GM21737 (cell line): ENCODE measurements around the gene PPP6R2.

Experiments
- ATAC-seq: cut with Tn5 transposase; IDR thresholded peaks from one replicate; pipeline ENCODE4 v1.9.1; 2021; ENCODE audit warnings: mild to moderate bottlenecking, moderate library complexity; ENCODE audit not compliant: unreplicated experiment

PPP6R2 gene, protein sequence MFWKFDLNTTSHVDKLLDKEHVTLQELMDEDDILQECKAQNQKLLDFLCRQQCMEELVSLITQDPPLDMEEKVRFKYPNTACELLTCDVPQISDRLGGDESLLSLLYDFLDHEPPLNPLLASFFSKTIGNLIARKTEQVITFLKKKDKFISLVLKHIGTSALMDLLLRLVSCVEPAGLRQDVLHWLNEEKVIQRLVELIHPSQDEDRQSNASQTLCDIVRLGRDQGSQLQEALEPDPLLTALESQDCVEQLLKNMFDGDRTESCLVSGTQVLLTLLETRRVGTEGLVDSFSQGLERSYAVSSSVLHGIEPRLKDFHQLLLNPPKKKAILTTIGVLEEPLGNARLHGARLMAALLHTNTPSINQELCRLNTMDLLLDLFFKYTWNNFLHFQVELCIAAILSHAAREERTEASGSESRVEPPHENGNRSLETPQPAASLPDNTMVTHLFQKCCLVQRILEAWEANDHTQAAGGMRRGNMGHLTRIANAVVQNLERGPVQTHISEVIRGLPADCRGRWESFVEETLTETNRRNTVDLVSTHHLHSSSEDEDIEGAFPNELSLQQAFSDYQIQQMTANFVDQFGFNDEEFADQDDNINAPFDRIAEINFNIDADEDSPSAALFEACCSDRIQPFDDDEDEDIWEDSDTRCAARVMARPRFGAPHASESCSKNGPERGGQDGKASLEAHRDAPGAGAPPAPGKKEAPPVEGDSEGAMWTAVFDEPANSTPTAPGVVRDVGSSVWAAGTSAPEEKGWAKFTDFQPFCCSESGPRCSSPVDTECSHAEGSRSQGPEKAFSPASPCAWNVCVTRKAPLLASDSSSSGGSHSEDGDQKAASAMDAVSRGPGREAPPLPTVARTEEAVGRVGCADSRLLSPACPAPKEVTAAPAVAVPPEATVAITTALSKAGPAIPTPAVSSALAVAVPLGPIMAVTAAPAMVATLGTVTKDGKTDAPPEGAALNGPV

GRCh38 chr22:50342651-50343540, at the start of gene PPP6R2:
TSS of gene PPP6R2 (plus strand) at chr22:50343327. CDS start at chr22:50393909, 50,582 bp downstream.
- ATAC-seq = peak; percentile 66

DNA sequence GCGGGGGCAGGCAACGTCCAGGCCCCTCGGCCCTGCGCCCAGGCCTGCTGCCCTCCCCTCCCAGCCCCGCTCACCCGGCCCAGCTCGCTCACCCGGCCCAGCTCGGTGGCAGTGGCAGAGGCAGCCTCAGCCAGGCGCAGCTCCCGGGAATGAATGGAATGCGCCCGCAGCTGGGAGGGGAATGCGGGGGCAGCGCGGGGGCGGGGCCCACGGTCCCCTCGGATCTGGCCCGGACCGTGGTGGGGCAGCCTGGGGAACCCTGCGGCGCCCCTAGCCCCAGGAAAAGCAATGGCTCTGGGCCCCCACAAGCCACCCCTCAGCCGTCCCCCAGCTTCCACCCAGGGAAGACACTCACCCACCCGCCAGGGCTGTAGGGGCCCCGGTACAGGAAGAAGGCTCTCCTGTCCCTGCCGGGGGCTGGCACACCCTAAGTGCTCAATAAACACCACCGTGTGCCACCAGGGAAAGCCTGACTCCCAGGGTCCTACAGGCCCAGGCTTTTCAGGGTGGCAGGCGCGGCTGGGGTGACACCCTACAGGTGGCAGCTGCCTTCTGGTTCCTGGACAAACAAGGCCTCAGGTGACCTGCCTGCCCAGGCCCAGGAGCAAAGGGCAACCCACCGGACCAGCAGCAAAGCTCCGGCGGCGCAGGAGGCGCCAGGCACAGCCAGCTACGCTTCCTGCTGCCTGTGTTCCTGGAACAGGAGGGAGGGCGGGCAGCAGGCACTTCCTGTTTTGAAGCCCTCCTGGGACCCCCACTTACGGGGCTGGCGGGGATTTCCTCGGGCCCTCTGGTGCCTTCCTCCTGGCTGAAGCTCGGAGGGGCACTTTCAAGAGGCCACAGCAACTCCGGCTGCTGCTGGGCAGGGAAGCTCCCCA, 49.4 kb upstream of the PPP6R2 start:
- no peak for ATAC-seq

GRCh38 chr22:50294319-50294656, 48.8 kb upstream of the PPP6R2 start:
- ATAC-seq = no peak

- no peak for ATAC-seq
Observed at GRCh38 chr22:50296658-50297490, 46.3 kb upstream of the PPP6R2 start.

GRCh38 chr22:50297510-50298265, 45.4 kb upstream of the PPP6R2 start:
- ATAC-seq = no peak

DNA sequence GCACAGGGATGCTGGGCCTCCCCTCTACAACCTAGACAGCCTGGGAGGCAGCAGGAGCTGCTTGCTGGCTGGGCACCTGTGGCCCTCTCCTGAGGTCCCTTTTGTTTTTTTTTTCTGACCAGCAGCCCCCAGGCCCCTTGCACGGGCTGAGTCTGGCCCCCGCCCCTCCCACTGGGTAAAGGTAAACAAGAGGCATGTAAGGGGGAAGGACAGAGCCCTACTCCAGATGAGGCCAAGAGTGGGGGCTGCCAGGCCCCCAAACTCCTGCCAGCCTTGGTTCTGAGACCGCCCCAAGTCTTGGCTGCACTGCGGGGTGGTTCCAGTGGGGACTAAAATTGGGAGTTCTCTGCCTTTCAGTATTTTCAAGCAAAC, 44.9 kb upstream of the PPP6R2 start:
- no peak for ATAC-seq

DNA sequence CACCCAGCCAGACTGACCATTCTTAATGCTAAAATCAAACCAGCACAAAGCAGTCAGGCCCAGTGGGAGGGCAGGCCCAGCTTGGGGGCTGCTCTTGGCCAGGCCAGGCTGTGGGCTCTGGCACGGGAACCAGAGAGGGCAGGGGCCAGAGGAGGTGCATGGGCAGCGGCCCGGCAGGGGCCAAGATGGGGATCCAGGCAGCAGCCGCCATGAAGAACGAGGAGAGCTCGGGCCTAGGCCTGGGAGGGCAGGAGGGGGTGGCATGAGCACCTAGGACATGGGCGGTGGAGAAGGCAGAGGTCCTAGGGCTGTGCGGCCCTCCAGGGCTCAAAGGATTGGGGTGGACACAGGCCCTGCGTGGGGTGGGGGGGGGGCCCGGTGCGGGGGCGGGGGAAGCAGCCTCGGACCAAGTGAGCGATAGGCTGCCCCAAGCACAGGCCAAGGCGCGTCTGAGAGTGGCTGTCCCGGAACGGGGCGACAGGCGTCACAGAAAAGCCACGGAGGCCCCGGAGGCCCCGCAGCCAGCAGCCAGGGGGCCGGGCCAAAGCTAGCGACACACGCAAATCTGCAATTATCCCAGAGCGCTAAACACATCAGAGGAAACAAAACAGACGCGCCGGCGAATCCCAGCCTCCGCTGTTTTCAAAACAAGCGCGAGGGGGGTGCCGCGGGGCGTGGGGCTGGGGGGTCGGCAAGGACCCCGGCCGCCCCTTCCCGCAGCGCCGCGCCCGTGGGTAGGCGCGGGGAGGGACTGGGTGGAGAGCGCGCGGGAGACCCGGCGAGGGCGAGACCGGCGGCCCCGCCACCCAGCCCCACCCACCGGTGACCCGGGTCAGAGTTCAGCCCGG, 44.0 kb upstream of the PPP6R2 start:
- ATAC-seq = no peak

GRCh38 chr22:50299785-50300619, 43.1 kb upstream of the PPP6R2 start:
- ATAC-seq = no peak

GRCh38 chr22:50300620-50301257, 42.4 kb upstream of the PPP6R2 start:
- no peak for ATAC-seq

DNA sequence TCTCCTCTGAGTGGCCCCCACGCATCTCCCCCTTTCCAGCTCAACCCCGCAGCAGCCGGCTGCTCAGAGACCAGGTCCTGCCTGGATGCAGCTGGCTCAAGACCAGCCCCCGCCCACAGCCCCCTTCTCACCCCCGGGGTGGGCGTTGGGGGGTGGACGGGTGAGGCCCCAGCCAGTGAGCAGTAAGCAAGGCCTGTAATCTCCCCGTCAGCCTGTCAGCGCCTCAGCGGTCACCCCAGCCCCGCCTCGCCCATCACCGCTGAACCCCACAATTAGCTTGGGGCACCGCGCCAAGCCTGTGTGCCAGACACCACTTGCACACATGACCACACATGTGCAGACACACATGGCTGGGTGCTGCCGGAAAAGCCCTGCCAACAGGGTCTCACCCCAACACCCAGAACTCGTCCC, 41.5 kb upstream of the PPP6R2 start:
- ATAC-seq = no peak

DNA sequence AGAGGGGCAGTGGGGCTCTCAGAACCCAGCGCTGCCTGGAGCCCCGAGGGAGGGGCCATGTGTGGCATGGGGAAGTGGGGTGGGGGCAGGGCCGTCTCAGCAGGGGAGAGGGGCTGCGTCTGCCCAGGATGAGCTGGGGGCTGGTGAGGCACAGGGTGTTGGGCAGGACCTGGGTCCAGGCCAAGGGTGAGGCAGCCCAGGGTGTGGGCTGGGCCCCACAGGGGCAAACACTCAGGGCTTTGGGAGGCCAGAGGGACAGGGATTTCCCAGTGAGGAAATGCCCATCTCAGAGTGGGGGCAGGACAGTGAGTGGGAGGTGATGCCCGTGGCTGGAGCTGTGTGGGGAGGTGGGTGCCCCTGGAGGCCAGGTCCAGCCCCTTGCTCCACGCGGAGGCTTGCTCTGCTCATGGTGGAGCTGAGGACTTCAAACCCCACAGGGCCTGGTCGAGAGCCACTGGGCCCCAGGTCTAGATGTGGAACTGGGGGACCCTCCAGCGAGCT, 41.0 kb upstream of the PPP6R2 start:
- no peak for ATAC-seq

DNA sequence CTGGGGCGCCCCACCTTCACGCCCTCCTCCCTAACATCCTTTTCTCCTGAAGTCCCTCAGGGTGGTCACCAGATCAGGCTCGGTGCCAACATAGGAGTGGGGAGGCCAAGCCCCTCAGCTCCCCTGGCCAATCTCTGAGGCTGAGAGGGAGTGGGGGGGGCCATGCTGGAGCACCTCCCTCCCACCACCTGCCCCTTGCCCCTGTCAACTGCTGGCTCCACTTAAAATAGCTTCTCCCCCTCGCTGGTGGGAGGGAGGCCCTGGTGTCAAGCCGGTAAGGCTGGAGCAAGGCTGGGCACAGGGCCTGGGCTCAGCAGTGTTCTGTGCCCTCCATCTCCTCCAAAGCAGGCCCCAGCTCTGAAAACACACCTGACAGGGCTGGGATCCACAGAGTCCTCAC, 40.6 kb upstream of the PPP6R2 start:
- ATAC-seq = no peak

DNA sequence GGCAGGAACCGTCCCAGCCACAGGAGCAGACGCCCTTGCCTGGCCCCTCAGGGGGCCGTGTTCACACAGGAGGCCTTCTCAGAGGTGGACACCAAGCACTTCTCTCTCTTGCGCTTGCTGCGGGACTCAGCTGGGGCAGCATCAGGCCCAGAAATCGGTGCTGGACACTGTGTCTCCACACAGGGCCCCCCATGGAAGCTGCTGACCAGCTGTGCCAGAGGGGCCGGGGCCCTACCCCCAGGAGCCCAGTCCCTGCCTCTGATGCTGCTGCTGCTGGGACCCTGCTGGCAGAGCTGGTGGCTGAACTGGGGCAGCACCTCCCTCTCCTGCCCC, 39.6 kb upstream of the PPP6R2 start:
- ATAC-seq = no peak

DNA sequence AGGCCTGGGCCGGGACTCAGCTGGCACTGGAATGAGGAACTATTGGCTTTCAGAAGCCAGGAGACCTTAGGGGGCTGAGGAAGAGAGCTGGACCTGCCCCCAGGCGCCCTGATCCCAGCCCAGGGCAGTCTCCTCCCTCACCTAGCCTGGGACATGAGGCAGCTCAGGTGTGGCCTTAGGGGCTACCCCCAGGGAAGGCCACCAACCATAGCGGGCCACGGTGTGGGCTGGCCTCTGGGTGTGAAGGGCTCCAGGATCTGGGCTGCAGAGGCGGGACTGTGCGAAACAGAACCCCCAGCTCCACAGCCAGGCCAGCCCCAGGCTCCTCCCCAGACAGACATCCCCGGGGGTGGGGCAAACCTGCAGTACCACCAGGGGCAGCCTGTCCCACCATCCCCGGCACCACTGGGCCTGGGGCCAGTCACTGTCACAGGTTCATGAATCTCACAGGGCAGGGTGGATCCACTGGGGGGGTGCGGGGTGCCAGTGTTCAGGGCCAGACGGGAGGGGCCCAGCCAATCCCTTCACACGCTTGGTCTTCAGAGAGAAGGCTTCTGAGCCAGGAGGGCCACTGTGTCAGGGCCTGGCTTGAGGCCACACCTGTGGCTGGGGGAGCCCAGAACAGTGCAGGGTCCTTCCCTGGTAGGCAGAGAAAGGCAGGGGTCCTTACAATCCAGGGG, 39.1 kb upstream of the PPP6R2 start:
- no peak for ATAC-seq
